ENCODE results near the gene CHRM2.

The CHRM2 gene

DNA sequence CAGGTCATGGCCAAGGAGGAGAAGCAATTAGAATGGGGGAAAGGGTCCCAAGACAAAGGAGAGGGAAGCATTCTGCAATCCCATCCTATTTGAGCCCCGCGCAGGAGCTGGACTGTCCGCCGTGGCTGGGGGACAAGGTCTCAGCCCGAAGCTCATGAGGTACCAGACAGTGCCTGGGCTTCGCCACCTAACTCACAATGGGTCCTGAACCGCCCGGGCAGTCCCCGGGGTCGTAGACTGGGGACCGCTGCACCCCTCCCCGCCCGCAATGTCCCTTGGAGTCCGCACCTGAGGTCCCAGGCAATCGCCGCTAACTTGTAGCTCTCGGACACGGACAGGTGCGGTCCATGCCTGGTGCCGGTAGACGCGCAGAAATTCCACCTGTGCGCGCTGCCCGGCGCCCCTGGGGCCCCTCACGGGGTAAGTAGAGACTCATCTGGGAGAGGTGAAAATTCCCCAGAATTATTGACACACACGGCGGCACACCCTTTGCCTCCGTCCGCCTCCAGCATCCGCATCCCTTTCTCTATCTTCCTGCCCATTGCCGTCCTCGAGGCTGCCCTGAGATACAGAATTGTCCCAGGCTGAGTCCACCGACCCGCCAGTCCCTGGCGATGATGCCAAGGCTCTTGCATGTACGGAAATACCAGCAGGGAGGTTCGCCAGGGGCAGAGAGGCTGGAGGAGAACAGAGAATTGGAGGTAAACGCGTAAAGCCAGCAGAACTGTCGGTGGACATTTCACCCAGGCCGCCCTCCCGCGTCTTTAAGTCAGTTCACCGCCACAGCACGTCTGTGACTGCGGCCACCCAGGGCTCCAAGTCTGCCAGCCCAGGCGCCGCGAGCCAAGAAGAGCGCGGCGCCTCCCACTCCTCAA lies 1.8 kb downstream of the CHRM2 start:
- Histone ChIP-seq H3K27me3 (ENCODE audit: control insufficient read depth in 1 of 2, insufficient read depth in 2 of 2, low read length in 2 of 2) (no peaks in the 10 kb centered on the region), H3K27ac (ENCODE audit: low read length) (peak overlapping the region; percentile 79), H3K9ac (ENCODE audit: low read length in 2 of 2) (peak overlapping the region; percentile 78 to 84), H3K9me3 (ENCODE audit: control insufficient read depth in 2 of 2, low read length in 2 of 2) (no peaks in the 10 kb centered on the region), H3K4me1 (ENCODE audit: control insufficient read depth, insufficient read depth, low read length) (peaks cover 23% of the 10 kb centered on the region), H3K36me3 (ENCODE audit: control insufficient read depth in 2 of 2, insufficient read depth in 2 of 2, low read length in 2 of 2) (no peaks in the 10 kb centered on the region), H3K4me3 (ENCODE audit: low read length in 2 of 2) (peak overlapping the region; percentile 87 to 94)

DNA sequence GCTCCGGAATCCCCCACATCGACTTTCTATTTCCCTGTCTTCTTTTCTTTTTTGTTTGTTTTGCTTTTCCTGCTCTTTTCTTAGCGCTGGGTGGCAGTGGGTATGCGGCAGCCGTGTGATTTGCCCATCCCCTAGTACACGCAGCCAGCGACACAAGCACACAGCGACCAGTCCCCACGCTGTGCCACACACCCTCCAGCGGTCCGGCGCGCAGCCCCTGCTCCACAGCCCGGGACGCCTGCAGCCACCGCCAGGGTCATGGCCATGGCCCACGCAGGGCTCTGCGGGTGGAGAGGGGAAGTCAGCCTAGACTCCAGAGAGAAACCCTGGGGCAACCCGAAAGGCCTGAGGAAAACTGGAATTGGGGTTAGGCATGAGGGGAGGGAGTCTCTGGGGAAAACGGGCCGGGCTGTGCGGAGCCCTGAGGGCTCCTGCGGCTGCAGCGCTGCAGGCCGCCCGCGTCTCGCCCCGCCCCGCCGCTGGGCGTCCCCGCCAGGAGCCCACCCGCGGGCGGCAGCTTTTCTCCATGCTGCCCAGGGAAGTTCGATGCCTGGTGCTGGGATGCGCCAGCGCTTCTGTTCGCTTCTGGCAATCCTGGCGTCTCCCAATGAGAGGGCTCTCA lies 2.5 kb downstream of the CHRM2 start:
- Histone ChIP-seq H3K27ac (ENCODE audit: low read length) (peak overlapping the region; percentile 79), H3K4me3 (ENCODE audit: low read length in 2 of 2) (peak overlapping the region; percentile 87 to 94)

DNA sequence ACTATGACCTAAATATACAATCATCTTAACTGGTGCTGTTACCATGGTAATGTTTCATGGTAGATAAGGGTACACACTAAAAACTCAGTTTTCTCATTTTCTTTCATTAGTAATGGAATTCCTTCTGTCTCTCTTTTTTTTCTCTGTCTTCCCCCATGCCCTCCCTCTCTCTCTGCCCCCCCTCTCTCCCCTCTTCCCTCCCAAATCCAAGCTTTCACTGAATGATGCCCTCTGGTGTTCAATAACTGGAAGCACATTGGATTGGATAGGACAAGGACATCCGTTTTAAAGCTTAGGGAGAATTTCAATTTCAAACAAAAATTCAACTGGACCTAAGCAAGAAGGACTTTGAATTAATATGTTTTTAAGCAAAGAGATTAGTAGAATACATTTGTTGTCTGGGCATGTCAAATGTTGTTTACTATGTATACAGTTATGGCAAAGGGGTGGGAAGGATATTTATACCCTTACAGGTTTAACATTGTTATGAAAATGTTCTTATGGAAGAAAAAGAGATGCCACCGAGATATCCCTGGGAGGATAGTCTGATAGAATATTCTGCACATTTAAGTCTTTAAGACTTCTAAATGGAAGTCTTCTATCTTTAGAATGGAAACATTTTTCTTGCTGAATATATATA lies 6.1 kb downstream of the CHRM2 start:
- H3K9ac ChIP-seq (ENCODE audit: low read length in 2 of 2), result no peak overlapping the region
- H3K27ac ChIP-seq (ENCODE audit: low read length), result no peak overlapping the region
- peaks cover 26% of the 10 kb centered on the region for H3K4me1 ChIP-seq (ENCODE audit: control insufficient read depth, insufficient read depth, low read length)

More for the DNA sequence above, 2.5 kb downstream of the CHRM2 start:
- Histone ChIP-seq H3K36me3 (ENCODE audit: control insufficient read depth in 2 of 2, insufficient read depth in 2 of 2, low read length in 2 of 2) (no peaks in the 10 kb centered on the region), H3K9ac (ENCODE audit: low read length in 2 of 2) (peak overlapping the region; percentile 78 to 84), H3K4me1 (ENCODE audit: control insufficient read depth, insufficient read depth, low read length) (peaks cover 23% of the 10 kb centered on the region), H3K27me3 (ENCODE audit: control insufficient read depth in 1 of 2, insufficient read depth in 2 of 2, low read length in 2 of 2) (no peaks in the 10 kb centered on the region), H3K9me3 (ENCODE audit: control insufficient read depth in 2 of 2, low read length in 2 of 2) (no peaks in the 10 kb centered on the region)

DNA sequence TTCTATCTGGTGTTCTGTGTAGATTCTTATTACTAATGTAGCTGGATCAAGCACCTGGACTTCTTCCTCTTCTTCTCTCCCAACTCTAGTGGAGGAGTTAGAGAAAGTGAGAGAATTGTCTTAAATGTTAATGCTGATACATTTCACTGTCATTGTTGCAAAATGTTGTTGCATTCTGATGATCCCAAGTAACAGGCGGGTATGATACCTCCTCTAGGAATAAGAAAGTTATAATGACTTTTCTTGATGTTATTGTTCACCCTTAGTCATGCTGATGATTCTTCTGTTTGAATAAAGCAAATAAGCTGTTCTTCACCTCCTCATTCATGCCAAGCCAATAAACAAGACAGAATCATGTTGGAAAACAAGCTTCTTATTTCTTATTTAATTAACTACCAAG lies 9.1 kb downstream of the CHRM2 start:
- Histone ChIP-seq H3K36me3 (ENCODE audit: control insufficient read depth in 2 of 2, insufficient read depth in 2 of 2, low read length in 2 of 2) (no peaks in the 10 kb centered on the region), H3K27ac (ENCODE audit: low read length) (no peak overlapping the region), H3K27me3 (ENCODE audit: control insufficient read depth in 1 of 2, insufficient read depth in 2 of 2, low read length in 2 of 2) (no peaks in the 10 kb centered on the region), H3K4me1 (ENCODE audit: control insufficient read depth, insufficient read depth, low read length) (peaks cover 17% of the 10 kb centered on the region), H3K9me3 (ENCODE audit: control insufficient read depth in 2 of 2, low read length in 2 of 2) (no peaks in the 10 kb centered on the region), H3K9ac (ENCODE audit: low read length in 2 of 2) (no peak overlapping the region), H3K4me3 (ENCODE audit: low read length in 2 of 2) (no peak overlapping the region)

More for the DNA sequence above, 6.1 kb downstream of the CHRM2 start:
- Histone ChIP-seq H3K36me3 (ENCODE audit: control insufficient read depth in 2 of 2, insufficient read depth in 2 of 2, low read length in 2 of 2) (no peaks in the 10 kb centered on the region), H3K9me3 (ENCODE audit: control insufficient read depth in 2 of 2, low read length in 2 of 2) (no peaks in the 10 kb centered on the region), H3K4me3 (ENCODE audit: low read length in 2 of 2) (no peak overlapping the region), H3K27me3 (ENCODE audit: control insufficient read depth in 1 of 2, insufficient read depth in 2 of 2, low read length in 2 of 2) (no peaks in the 10 kb centered on the region)

DNA sequence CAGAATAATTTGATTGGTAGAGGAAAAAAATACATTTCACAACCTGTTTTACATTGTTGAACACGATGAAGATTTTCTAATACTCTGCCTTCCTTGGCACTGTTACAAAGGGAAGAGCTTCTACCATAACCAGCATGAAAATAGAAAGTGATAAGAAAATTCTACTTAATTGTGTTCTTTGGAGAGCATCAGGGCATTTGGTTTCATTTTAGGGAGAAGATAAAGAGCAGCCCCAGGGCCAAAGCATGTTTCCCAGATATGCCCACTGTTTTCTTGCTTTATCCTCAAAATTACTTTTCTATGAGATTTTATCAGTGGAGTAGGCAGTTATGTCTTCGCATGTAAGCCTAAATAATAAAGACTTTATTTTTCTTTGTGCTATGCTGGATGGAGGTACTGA lies 9.5 kb downstream of the CHRM2 start:
- H3K27ac ChIP-seq (ENCODE audit: low read length), result peak overlapping the region; percentile 1
- no peak overlapping the region for H3K4me3 ChIP-seq (ENCODE audit: low read length in 2 of 2)
- no peaks in the 10 kb centered on the region for H3K9me3 ChIP-seq (ENCODE audit: control insufficient read depth in 2 of 2, low read length in 2 of 2)
- H3K36me3 ChIP-seq (ENCODE audit: control insufficient read depth in 2 of 2, insufficient read depth in 2 of 2, low read length in 2 of 2), result no peaks in the 10 kb centered on the region
- H3K9ac ChIP-seq (ENCODE audit: low read length in 2 of 2), result no peak overlapping the region
- H3K27me3 ChIP-seq (ENCODE audit: control insufficient read depth in 1 of 2, insufficient read depth in 2 of 2, low read length in 2 of 2), result no peaks in the 10 kb centered on the region
- peaks cover 15% of the 10 kb centered on the region for H3K4me1 ChIP-seq (ENCODE audit: control insufficient read depth, insufficient read depth, low read length)

DNA sequence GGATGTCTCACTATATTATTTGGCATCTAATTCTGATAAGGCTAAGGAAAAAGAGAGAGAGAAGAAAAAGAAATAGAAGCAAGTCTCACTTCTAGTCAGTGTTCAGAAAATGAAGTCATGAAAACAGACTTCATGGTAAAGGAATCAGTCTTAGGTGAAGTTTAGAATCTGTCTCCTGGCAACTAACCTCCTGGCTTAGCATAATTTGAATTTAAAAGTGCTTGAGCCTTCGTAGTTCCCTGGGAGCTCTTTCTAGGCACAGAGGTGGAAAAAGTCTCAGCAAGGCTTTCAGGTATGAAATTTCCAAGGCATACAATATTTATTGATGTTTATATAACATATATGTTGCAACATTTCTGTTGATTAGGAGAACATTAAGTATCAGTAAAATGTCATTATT lies 10.4 kb downstream of the CHRM2 start:
- H3K4me1 ChIP-seq (ENCODE audit: control insufficient read depth, insufficient read depth, low read length), result peaks cover 8% of the 10 kb centered on the region
- H3K9me3 ChIP-seq (ENCODE audit: control insufficient read depth in 2 of 2, low read length in 2 of 2), result no peaks in the 10 kb centered on the region
- no peak overlapping the region for H3K4me3 ChIP-seq (ENCODE audit: low read length in 2 of 2)
- H3K9ac ChIP-seq (ENCODE audit: low read length in 2 of 2), result no peak overlapping the region
- no peaks in the 10 kb centered on the region for H3K27me3 ChIP-seq (ENCODE audit: control insufficient read depth in 1 of 2, insufficient read depth in 2 of 2, low read length in 2 of 2)
- peak overlapping the region; percentile 1 for H3K27ac ChIP-seq (ENCODE audit: low read length)
- no peaks in the 10 kb centered on the region for H3K36me3 ChIP-seq (ENCODE audit: control insufficient read depth in 2 of 2, insufficient read depth in 2 of 2, low read length in 2 of 2)

DNA sequence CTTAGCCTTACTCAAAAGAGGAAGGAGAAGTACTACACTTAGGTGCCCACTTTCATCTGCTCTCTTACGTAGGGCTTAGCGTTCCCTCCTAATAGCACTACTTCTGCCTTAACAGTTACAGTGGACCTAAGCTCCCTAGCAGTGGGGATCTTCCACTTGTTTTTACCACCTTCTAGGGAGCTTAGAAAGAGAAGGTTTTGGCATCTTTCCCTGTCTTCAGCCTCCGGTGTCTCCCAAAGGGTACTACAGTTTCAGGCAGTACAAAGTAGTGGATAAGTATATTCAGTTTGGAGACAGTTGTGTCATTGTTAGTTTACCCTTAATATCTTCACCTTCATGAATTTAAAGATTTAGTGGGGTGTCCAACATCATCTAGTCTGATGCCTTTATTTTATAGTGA lies 14.6 kb downstream of the CHRM2 start:
- H3K4me1 ChIP-seq (ENCODE audit: control insufficient read depth, insufficient read depth, low read length), result peaks cover 11% of the 10 kb centered on the region
- no peaks in the 10 kb centered on the region for H3K9me3 ChIP-seq (ENCODE audit: control insufficient read depth in 2 of 2, low read length in 2 of 2)
- no peak overlapping the region for H3K9ac ChIP-seq (ENCODE audit: low read length in 2 of 2)
- no peaks in the 10 kb centered on the region for H3K36me3 ChIP-seq (ENCODE audit: control insufficient read depth in 2 of 2, insufficient read depth in 2 of 2, low read length in 2 of 2)
- no peak overlapping the region for H3K27ac ChIP-seq (ENCODE audit: low read length)
- H3K4me3 ChIP-seq (ENCODE audit: low read length in 2 of 2), result peak overlapping the region in 1 of 2 donors; percentile 14
- H3K27me3 ChIP-seq (ENCODE audit: control insufficient read depth in 1 of 2, insufficient read depth in 2 of 2, low read length in 2 of 2), result no peaks in the 10 kb centered on the region

DNA sequence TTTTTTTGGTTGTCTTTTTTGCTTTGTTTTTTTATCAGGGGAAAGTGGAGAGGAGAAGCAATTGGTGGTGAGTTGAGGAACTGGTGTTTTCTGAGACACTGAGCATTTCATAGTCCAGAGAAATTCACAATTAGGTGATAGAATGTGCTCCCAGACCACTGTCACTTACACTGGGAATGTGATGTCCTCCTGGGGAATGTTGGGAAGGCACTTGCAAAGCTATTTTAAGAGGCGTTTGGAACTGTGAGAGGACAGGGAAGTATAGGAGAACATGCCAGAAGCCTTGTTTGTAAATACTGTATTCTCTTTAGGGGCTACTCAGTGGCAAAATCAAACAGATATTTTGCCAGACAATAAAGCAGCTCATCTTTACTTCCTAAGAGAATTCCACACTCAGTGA lies 16.0 kb downstream of the CHRM2 start:
- Histone ChIP-seq H3K9me3 (ENCODE audit: control insufficient read depth in 2 of 2, low read length in 2 of 2) (no peaks in the 10 kb centered on the region), H3K4me3 (ENCODE audit: low read length in 2 of 2) (no peak overlapping the region), H3K9ac (ENCODE audit: low read length in 2 of 2) (no peak overlapping the region), H3K36me3 (ENCODE audit: control insufficient read depth in 2 of 2, insufficient read depth in 2 of 2, low read length in 2 of 2) (no peaks in the 10 kb centered on the region), H3K27ac (ENCODE audit: low read length) (no peak overlapping the region), H3K27me3 (ENCODE audit: control insufficient read depth in 1 of 2, insufficient read depth in 2 of 2, low read length in 2 of 2) (no peaks in the 10 kb centered on the region), H3K4me1 (ENCODE audit: control insufficient read depth, insufficient read depth, low read length) (peaks cover 8% of the 10 kb centered on the region)

DNA sequence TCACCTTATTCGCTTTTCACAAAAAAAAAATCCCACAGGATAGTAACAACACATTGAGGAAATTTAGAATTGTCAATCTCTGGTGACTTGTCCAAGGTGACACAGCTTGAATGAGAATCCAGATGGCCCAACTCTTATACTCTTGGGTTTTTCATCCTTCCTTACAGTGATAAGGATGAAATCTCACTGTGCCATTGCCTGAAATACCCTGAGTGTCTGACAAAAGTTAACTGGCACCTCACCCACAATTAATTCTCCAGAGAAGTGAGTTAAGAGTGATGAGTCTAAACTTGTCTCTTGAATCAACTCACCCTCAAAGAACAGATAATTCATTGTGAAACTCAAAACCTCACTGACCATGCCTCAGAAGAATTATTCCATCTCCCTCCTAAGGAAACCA lies 18.9 kb downstream of the CHRM2 start:
- Histone ChIP-seq H3K4me3 (ENCODE audit: low read length in 2 of 2) (no peak overlapping the region), H3K36me3 (ENCODE audit: control insufficient read depth in 2 of 2, insufficient read depth in 2 of 2, low read length in 2 of 2) (no peaks in the 10 kb centered on the region), H3K9me3 (ENCODE audit: control insufficient read depth in 2 of 2, low read length in 2 of 2) (no peaks in the 10 kb centered on the region), H3K9ac (ENCODE audit: low read length in 2 of 2) (no peak overlapping the region), H3K27me3 (ENCODE audit: control insufficient read depth in 1 of 2, insufficient read depth in 2 of 2, low read length in 2 of 2) (no peaks in the 10 kb centered on the region), H3K27ac (ENCODE audit: low read length) (no peak overlapping the region), H3K4me1 (ENCODE audit: control insufficient read depth, insufficient read depth, low read length) (peaks cover 6% of the 10 kb centered on the region)

DNA sequence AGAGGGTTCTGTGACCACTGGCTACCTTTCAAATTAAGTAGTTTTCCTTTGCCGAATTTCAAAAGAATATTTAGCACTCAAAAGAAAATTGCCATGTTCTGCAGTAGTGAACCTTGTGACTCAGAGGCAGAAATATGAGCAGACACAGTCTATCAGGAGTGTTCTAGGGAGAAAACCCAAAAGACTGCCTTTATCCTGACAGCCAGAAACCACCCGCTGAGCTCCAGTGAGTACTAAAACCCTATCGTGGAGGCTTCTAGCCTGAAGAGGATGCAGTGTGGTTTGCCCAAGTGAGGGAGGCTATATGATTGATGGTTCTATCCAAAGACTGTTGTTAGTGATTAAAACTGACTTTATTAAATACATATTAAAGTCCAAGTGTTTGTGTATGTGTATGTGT lies 21.9 kb downstream of the CHRM2 start:
- Histone ChIP-seq H3K4me1 (ENCODE audit: control insufficient read depth, insufficient read depth, low read length) (no peaks in the 10 kb centered on the region), H3K36me3 (ENCODE audit: control insufficient read depth in 2 of 2, insufficient read depth in 2 of 2, low read length in 2 of 2) (peaks cover 7 to 9% of the 10 kb centered on the region in 2 donors), H3K9ac (ENCODE audit: low read length in 2 of 2) (no peak overlapping the region), H3K9me3 (ENCODE audit: control insufficient read depth in 2 of 2, low read length in 2 of 2) (no peaks in the 10 kb centered on the region), H3K4me3 (ENCODE audit: low read length in 2 of 2) (no peak overlapping the region), H3K27ac (ENCODE audit: low read length) (no peak overlapping the region), H3K27me3 (ENCODE audit: control insufficient read depth in 1 of 2, insufficient read depth in 2 of 2, low read length in 2 of 2) (no peaks in the 10 kb centered on the region)

Data from stomach smooth muscle (tissue), 2 donors.